Activated T-cell treated with anti-CD3 and anti-CD28 coated beads, Interleukin-2, amount 50 U/mL, for 24 hours (primary cell): Measurements from ENCODE around the gene RSPO3.

Experiments used
- DNase-seq: peaks from one replicate; pipeline ENCODE4 v3.0.0-alpha.2; 2020
- H3K27ac Mint-ChIP-seq: 2 replicates; pipeline ENCODE4 v1.8.0; 2020; ENCODE audit warnings: mild to moderate bottlenecking, mixed read lengths
- H3K27me3 Mint-ChIP-seq: 2 replicates; pipeline ENCODE4 v1.8.0; 2020; ENCODE audit warnings: mixed read lengths
- H3K36me3 Mint-ChIP-seq: 2 replicates; pipeline ENCODE4 v1.8.0; 2020; ENCODE audit warnings: low read depth, mixed read lengths
- H3K4me1 Mint-ChIP-seq: 2 replicates; pipeline ENCODE4 v1.8.0; 2020; ENCODE audit warnings: low read depth, mixed read lengths
- H3K4me3 Mint-ChIP-seq: 2 replicates; pipeline ENCODE4 v1.8.0; 2020; ENCODE audit warnings: mild to moderate bottlenecking, moderate library complexity, mixed read lengths
- H3K9me3 Mint-ChIP-seq: 2 replicates; pipeline ENCODE4 v1.8.0; 2020; ENCODE audit warnings: mixed read lengths

RSPO3 gene

GRCh38 chr6:127120787-127121636, 2.5 kb downstream of the RSPO3 start:
- Mint-ChIP-seq H3K27ac (no peak overlapping the region), H3K9me3 (no peaks in the 10 kb centered on the region), H3K27me3 (peaks cover 79% of the 10 kb centered on the region), H3K4me1 (peaks cover 21% of the 10 kb centered on the region), H3K36me3 (no peaks in the 10 kb centered on the region), H3K4me3 (no peak overlapping the region)
- peak; percentile 74 for DNase-seq

GRCh38 chr6:127121637-127121960, 3.1 kb downstream of the RSPO3 start:
- peaks cover 21% of the 10 kb centered on the region for H3K4me1 Mint-ChIP-seq
- DNase-seq: no peak
- no peak overlapping the region for H3K4me3 Mint-ChIP-seq
- no peaks in the 10 kb centered on the region for H3K9me3 Mint-ChIP-seq
- no peak overlapping the region for H3K27ac Mint-ChIP-seq
- H3K36me3 Mint-ChIP-seq: no peaks in the 10 kb centered on the region
- H3K27me3 Mint-ChIP-seq: peaks cover 74% of the 10 kb centered on the region

- no peaks in the 10 kb centered on the region for H3K9me3 Mint-ChIP-seq
- peaks cover 19% of the 10 kb centered on the region for H3K4me1 Mint-ChIP-seq
- no peak overlapping the region for H3K27ac Mint-ChIP-seq
- no peak for DNase-seq
- H3K27me3 Mint-ChIP-seq: peaks cover 63% of the 10 kb centered on the region
- no peak overlapping the region for H3K4me3 Mint-ChIP-seq
- H3K36me3 Mint-ChIP-seq: no peaks in the 10 kb centered on the region
Observed at GRCh38 chr6:127124172-127124571, 5.7 kb downstream of the RSPO3 start.

GRCh38 chr6:127124680-127125079, 6.2 kb downstream of the RSPO3 start:
- Mint-ChIP-seq H3K4me3 (no peak overlapping the region), H3K9me3 (no peaks in the 10 kb centered on the region), H3K4me1 (peaks cover 16% of the 10 kb centered on the region), H3K36me3 (no peaks in the 10 kb centered on the region), H3K27me3 (peaks cover 62% of the 10 kb centered on the region), H3K27ac (no peak overlapping the region)
- DNase-seq: no peak

GRCh38 chr6:127128066-127128465, 9.6 kb downstream of the RSPO3 start:
- no peak for DNase-seq
- Mint-ChIP-seq H3K27me3 (peaks cover 47% of the 10 kb centered on the region), H3K36me3 (no peaks in the 10 kb centered on the region), H3K27ac (no peak overlapping the region), H3K4me1 (no peaks in the 10 kb centered on the region), H3K4me3 (no peak overlapping the region), H3K9me3 (no peaks in the 10 kb centered on the region)

GRCh38 chr6:127129251-127129650, 10.8 kb downstream of the RSPO3 start:
- Mint-ChIP-seq H3K4me3 (no peak overlapping the region), H3K27ac (no peak overlapping the region), H3K4me1 (no peaks in the 10 kb centered on the region), H3K9me3 (no peaks in the 10 kb centered on the region), H3K27me3 (peaks cover 38% of the 10 kb centered on the region), H3K36me3 (no peaks in the 10 kb centered on the region)
- DNase-seq: no peak

- no peak overlapping the region for H3K27ac Mint-ChIP-seq
- DNase-seq: no peak
- no peaks in the 10 kb centered on the region for H3K4me1 Mint-ChIP-seq
- H3K4me3 Mint-ChIP-seq: no peak overlapping the region
- H3K9me3 Mint-ChIP-seq: no peaks in the 10 kb centered on the region
- H3K36me3 Mint-ChIP-seq: no peaks in the 10 kb centered on the region
- peaks cover 34% of the 10 kb centered on the region for H3K27me3 Mint-ChIP-seq
Observed at GRCh38 chr6:127131275-127131674, 12.8 kb downstream of the RSPO3 start.

GRCh38 chr6:127131772-127132376, 13.4 kb downstream of the RSPO3 start:
- no peak for DNase-seq
- Mint-ChIP-seq H3K27ac (no peak overlapping the region), H3K36me3 (no peaks in the 10 kb centered on the region), H3K4me3 (no peak overlapping the region), H3K4me1 (no peaks in the 10 kb centered on the region), H3K27me3 (peaks cover 37% of the 10 kb centered on the region), H3K9me3 (no peaks in the 10 kb centered on the region)

- DNase-seq: no peak
- no peaks in the 10 kb centered on the region for H3K36me3 Mint-ChIP-seq
- no peak overlapping the region for H3K4me3 Mint-ChIP-seq
- H3K27ac Mint-ChIP-seq: no peak overlapping the region
- peaks cover 30% of the 10 kb centered on the region for H3K27me3 Mint-ChIP-seq
- H3K4me1 Mint-ChIP-seq: no peaks in the 10 kb centered on the region
- H3K9me3 Mint-ChIP-seq: no peaks in the 10 kb centered on the region
Observed at GRCh38 chr6:127134136-127134535, 15.7 kb downstream of the RSPO3 start.

GRCh38 chr6:127136786-127137185, 18.3 kb downstream of the RSPO3 start:
- no peaks in the 10 kb centered on the region for H3K4me1 Mint-ChIP-seq
- peaks cover 16% of the 10 kb centered on the region for H3K27me3 Mint-ChIP-seq
- H3K4me3 Mint-ChIP-seq: no peak overlapping the region
- no peaks in the 10 kb centered on the region for H3K36me3 Mint-ChIP-seq
- H3K9me3 Mint-ChIP-seq: no peaks in the 10 kb centered on the region
- H3K27ac Mint-ChIP-seq: no peak overlapping the region
- DNase-seq: no peak

GRCh38 chr6:127146932-127147331, 28.5 kb downstream of the RSPO3 start:
- DNase-seq: no peak
- Mint-ChIP-seq H3K27ac (no peak overlapping the region), H3K4me3 (no peak overlapping the region), H3K9me3 (no peaks in the 10 kb centered on the region), H3K27me3 (peaks cover 33% of the 10 kb centered on the region), H3K36me3 (no peaks in the 10 kb centered on the region), H3K4me1 (no peaks in the 10 kb centered on the region)

GRCh38 chr6:127147534-127147933, 29.1 kb downstream of the RSPO3 start:
- no peak for DNase-seq
- H3K36me3 Mint-ChIP-seq: no peaks in the 10 kb centered on the region
- H3K27me3 Mint-ChIP-seq: peaks cover 36% of the 10 kb centered on the region
- no peaks in the 10 kb centered on the region for H3K4me1 Mint-ChIP-seq
- no peak overlapping the region for H3K27ac Mint-ChIP-seq
- H3K4me3 Mint-ChIP-seq: no peak overlapping the region
- H3K9me3 Mint-ChIP-seq: no peaks in the 10 kb centered on the region

- no peaks in the 10 kb centered on the region for H3K9me3 Mint-ChIP-seq
- H3K27me3 Mint-ChIP-seq: peaks cover 39% of the 10 kb centered on the region
- H3K36me3 Mint-ChIP-seq: no peaks in the 10 kb centered on the region
- no peak overlapping the region for H3K4me3 Mint-ChIP-seq
- H3K27ac Mint-ChIP-seq: no peak overlapping the region
- H3K4me1 Mint-ChIP-seq: no peaks in the 10 kb centered on the region
- DNase-seq: no peak
Observed at GRCh38 chr6:127148511-127148910, 30.0 kb downstream of the RSPO3 start.

- Mint-ChIP-seq H3K27ac (no peak overlapping the region), H3K9me3 (no peaks in the 10 kb centered on the region), H3K4me3 (no peak overlapping the region), H3K36me3 (no peaks in the 10 kb centered on the region), H3K4me1 (no peaks in the 10 kb centered on the region), H3K27me3 (peaks cover 11% of the 10 kb centered on the region)
- DNase-seq: no peak
Observed at GRCh38 chr6:127154509-127154908, 36.0 kb downstream of the RSPO3 start.

GRCh38 chr6:127160484-127160883, 42.0 kb downstream of the RSPO3 start:
- no peak overlapping the region for H3K4me3 Mint-ChIP-seq
- H3K36me3 Mint-ChIP-seq: no peaks in the 10 kb centered on the region
- no peaks in the 10 kb centered on the region for H3K4me1 Mint-ChIP-seq
- DNase-seq: no peak
- no peaks in the 10 kb centered on the region for H3K9me3 Mint-ChIP-seq
- H3K27me3 Mint-ChIP-seq: peaks cover 4% of the 10 kb centered on the region
- no peak overlapping the region for H3K27ac Mint-ChIP-seq
